CD4-positive, alpha-beta T cell (primary cell): ENCODE results near the gene SAMD4A. TPM values are rescaled to one million over a fixed set of nuclear protein-coding genes. Genes with fewer than 3 reads are reported as not detected.
"Not testable (repeated sequence)": the region's sequence is repeated elsewhere in the genome, so short reads cannot be mapped to it uniquely, and the experiment has no call there.

Experiments used
- ATAC-seq: fragments of 200-7000 bp; cut with Tn5 transposase; one replicate; pipeline ENCODE4 v1.10.0; 2022; ENCODE audit warnings: mild to moderate bottlenecking; ENCODE audit not compliant: poor library complexity
- CTCF ChIA-PET: fragments of 350-600 bp; sonication (Branson Sonifier 250); formaldehyde crosslinking; loops from one replicate; lab custom pipeline; 2021; ENCODE audit warnings: antibody characterized with exemption, inconsistent platforms; lab: Charles Lee
- POLR2A ChIA-PET: fragments of 350-600 bp; sonication (Branson Sonifier 250); formaldehyde crosslinking; loops from one replicate; lab custom pipeline; 2021; ENCODE audit warnings: antibody characterized with exemption, inconsistent platforms; lab: Charles Lee
- DNase-seq, 14 experiments: peaks; one replicate each; pipeline ENCODE4 v3.0.0-alpha.2; 2013 to 2020; ENCODE audit warnings: mixed read lengths in 2 of 14
- H3K27ac ChIP-seq, 2 donors: one replicate each; pipeline versions ENCODE4 v1.5.1 to v1.7.0; 2013; ENCODE audit warnings: low read length in 2 of 2, low read depth in 1 of 2, mild to moderate bottlenecking in 1 of 2
- H3K27me3 ChIP-seq, 2 experiments: 1 replicate in 1 of 2; 2 replicates in 1 of 2; pipeline versions ENCODE4 v1.6.1 to v1.7.0; 2013; ENCODE audit warnings: low read length in 2 of 2, control low read depth in 1 of 2, mild to moderate bottlenecking in 1 of 2, moderate library complexity in 1 of 2; ENCODE audit not compliant: insufficient read depth in 2 of 2, control insufficient read depth in 1 of 2
- H3K36me3 ChIP-seq: one replicate; pipeline ENCODE4 v1.6.1; 2013; ENCODE audit warnings: low read length, control low read depth; ENCODE audit not compliant: insufficient read depth
- H3K4me1 ChIP-seq: one replicate; pipeline ENCODE4 v1.6.1; 2013; ENCODE audit warnings: low read length, control low read depth; ENCODE audit not compliant: insufficient read depth
- H3K4me3 ChIP-seq: one replicate; pipeline ENCODE4 v1.5.1; 2013; ENCODE audit warnings: mild to moderate bottlenecking, low read length, moderate library complexity
- H3K9me3 ChIP-seq, 2 experiments: 1 replicate in 1 of 2; 2 replicates in 1 of 2; pipeline versions ENCODE4 v1.6.1 to v1.7.0; 2013; ENCODE audit warnings: low read length in 2 of 2, mild to moderate bottlenecking in 2 of 2, control low read depth in 1 of 2, moderate library complexity in 1 of 2; ENCODE audit not compliant: control insufficient read depth in 1 of 2, insufficient read depth in 1 of 2
- H3K27ac Mint-ChIP-seq: one replicate; pipeline ENCODE4 v1.8.0; 2020; ENCODE audit warnings: mixed read lengths
- H3K27me3 Mint-ChIP-seq: one replicate; pipeline ENCODE4 v1.8.0; 2021; ENCODE audit warnings: mixed read lengths
- H3K36me3 Mint-ChIP-seq: one replicate; pipeline ENCODE4 v1.8.0; 2021; ENCODE audit warnings: low read depth, mixed read lengths
- H3K4me1 Mint-ChIP-seq: one replicate; pipeline ENCODE4 v1.8.0; 2021; ENCODE audit warnings: low read depth, mixed read lengths
- H3K4me3 Mint-ChIP-seq: one replicate; pipeline ENCODE4 v1.8.0; 2020; ENCODE audit warnings: mild to moderate bottlenecking, mixed read lengths
- H3K9me3 Mint-ChIP-seq: one replicate; pipeline ENCODE4 v1.8.0; 2020; ENCODE audit warnings: mixed read lengths
- CTCF ChIP-seq: fragments of 200-600 bp; IDR thresholded peaks from one replicate; pipeline ENCODE4 v1.8.0; 2022; ENCODE audit warnings: antibody characterized with exemption, mild to moderate bottlenecking
- intact Hi-C, 2 experiments: fragments of 100-400 bp; cut with DNase I in 1 of 2; cut with micrococcal nuclease in 1 of 2; formaldehyde crosslinking; loops; one replicate each; pipeline versions ENCODE4 v1.15.1 to v1.9.0; 2023 to 2025; cut with DNase I, micrococcal nuclease
- total RNA-seq, 174 experiments: library from RNA in 2 of 174; stranded (reverse) in 2 of 174; gene quantifications; one replicate each; pipeline ENCODE4 v1.2.3 and lab custom pipeline; 2021 to 2026

The SAMD4A gene
- total RNA-seq, 2 experiments from 2014 or later = 1.9 to 2.3 TPM

GRCh38 chr14:54749727-54750126 is 182.8 kb downstream of the SAMD4A start:
- Mint-ChIP-seq H3K4me3 (no peak overlapping the region), H3K9me3 (no peaks in the 10 kb centered on the region), H3K27me3 (no peaks in the 10 kb centered on the region), H3K27ac (no peak overlapping the region), H3K36me3 (no peaks in the 10 kb centered on the region), H3K4me1 (no peaks in the 10 kb centered on the region)
- CTCF ChIA-PET = no interaction called here
- no peak for TF ChIP-seq CTCF
- intact Hi-C loops = no loop called here
- Histone ChIP-seq H3K9me3 (no peaks in the 10 kb centered on the region), H3K4me3 (no peak overlapping the region), H3K27ac (no peak overlapping the region), H3K4me1 (no peaks in the 10 kb centered on the region), H3K27me3 (no peaks in the 10 kb centered on the region), H3K36me3 (no peaks in the 10 kb centered on the region)
- no peak for DNase-seq
- POLR2A ChIA-PET = no interaction called here
- ATAC-seq = no peak

- H3K9me3 ChIP-seq, H3K4me1 ChIP-seq, H3K4me3 ChIP-seq, H3K27ac ChIP-seq, ATAC-seq, POLR2A ChIA-PET, H3K36me3 Mint-ChIP-seq, H3K9me3 Mint-ChIP-seq, CTCF ChIA-PET, H3K4me3 Mint-ChIP-seq, intact Hi-C loops, H3K27me3 Mint-ChIP-seq, H3K27ac Mint-ChIP-seq, H3K36me3 ChIP-seq, DNase-seq, H3K27me3 ChIP-seq, H3K4me1 Mint-ChIP-seq: not testable (repeated sequence)
Observed at GRCh38 chr14:54752611-54753010, 185.7 kb downstream of the SAMD4A start.

- H3K27ac ChIP-seq, ATAC-seq, DNase-seq, H3K27ac Mint-ChIP-seq, H3K27me3 Mint-ChIP-seq, H3K27me3 ChIP-seq, H3K36me3 ChIP-seq, H3K4me1 ChIP-seq, H3K4me3 ChIP-seq, H3K9me3 Mint-ChIP-seq, intact Hi-C loops, H3K9me3 ChIP-seq, H3K36me3 Mint-ChIP-seq, CTCF ChIA-PET, H3K4me3 Mint-ChIP-seq: not testable (repeated sequence)
- POLR2A ChIA-PET = interaction anchor here (0.6 kb wide), 1 partner anchor 81 kb away, joined by 5 read pairs; no protein-coding TSS in a partner anchor
- H3K4me1 Mint-ChIP-seq = peaks cover 11% of the 10 kb centered on the region
Observed at GRCh38 chr14:54753396-54753795, 186.5 kb downstream of the SAMD4A start.

- ChIA-PET POLR2A (interaction anchor here (0.6 kb wide), 1 partner anchor 82 kb away, joined by 5 read pairs; no protein-coding TSS in a partner anchor), CTCF (no interaction called here)
- peaks cover 11% of the 10 kb centered on the region for H3K4me1 Mint-ChIP-seq
- Histone ChIP-seq H3K4me3 (no peak overlapping the region), H3K36me3 (no peaks in the 10 kb centered on the region), H3K27ac (no peak overlapping the region), H3K27me3 (no peaks in the 10 kb centered on the region), H3K4me1 (peaks cover 6% of the 10 kb centered on the region), H3K9me3 (no peaks in the 10 kb centered on the region)
- H3K36me3 Mint-ChIP-seq = no peaks in the 10 kb centered on the region
- H3K4me3 Mint-ChIP-seq = no peak overlapping the region
- H3K9me3 Mint-ChIP-seq = no peaks in the 10 kb centered on the region
- intact Hi-C loops = no loop called here
- no peaks in the 10 kb centered on the region for H3K27me3 Mint-ChIP-seq
- ATAC-seq (no peak), DNase-seq (no peak)
- TF ChIP-seq CTCF = no peak
- no peak overlapping the region for H3K27ac Mint-ChIP-seq
Observed at GRCh38 chr14:54754116-54754622, 187.2 kb downstream of the SAMD4A start.
